ENCODE data around the gene DESI1. TPM values are rescaled to one million over a fixed set of nuclear protein-coding genes. Genes with fewer than 3 reads are reported as not detected.
A peak's percentile ranks its signal among the peaks of the same experiment; 100 is the strongest.

The DESI1 gene
- total RNA-seq, 1 donor from 2014 or later = 29.5 TPM

DNA sequence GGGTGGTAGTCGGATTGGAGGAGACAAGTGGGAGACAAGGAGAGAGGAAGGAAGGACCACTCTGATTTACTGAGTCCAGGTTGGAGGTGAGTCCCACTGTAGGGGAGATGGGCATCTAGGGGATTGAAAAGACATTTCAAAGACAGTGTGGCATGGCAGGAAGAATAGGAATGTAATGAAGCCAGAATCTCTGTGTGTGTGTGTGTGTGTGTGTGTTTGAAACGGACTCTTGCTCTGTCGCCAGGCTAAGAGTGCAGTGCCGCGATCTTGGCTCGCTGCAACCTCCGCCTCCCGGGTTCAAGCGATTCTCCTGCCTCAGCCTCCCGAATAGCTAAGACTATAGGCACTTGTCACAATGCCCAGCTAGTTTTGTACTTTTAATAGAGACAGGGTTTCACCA, 64.3 kb downstream of the DESI1 start:
- peaks cover 26% of the 10 kb centered on the region for H3K4me1 ChIP-seq
- peak overlapping the region; percentile 74 for H3K27ac ChIP-seq
- no peak overlapping the region for H3K4me3 ChIP-seq
- intact Hi-C loops (cut with DNase I) = no loop called here
- H3K36me3 ChIP-seq = no peaks in the 10 kb centered on the region
- ATAC-seq = no peak
- DNase-seq = no peak
- H3K9me3 ChIP-seq = no peaks in the 10 kb centered on the region
- no peaks in the 10 kb centered on the region for H3K27me3 ChIP-seq
- no peak for TF ChIP-seq CTCF (IDR thresholded peaks at IDR 0.05)

DNA sequence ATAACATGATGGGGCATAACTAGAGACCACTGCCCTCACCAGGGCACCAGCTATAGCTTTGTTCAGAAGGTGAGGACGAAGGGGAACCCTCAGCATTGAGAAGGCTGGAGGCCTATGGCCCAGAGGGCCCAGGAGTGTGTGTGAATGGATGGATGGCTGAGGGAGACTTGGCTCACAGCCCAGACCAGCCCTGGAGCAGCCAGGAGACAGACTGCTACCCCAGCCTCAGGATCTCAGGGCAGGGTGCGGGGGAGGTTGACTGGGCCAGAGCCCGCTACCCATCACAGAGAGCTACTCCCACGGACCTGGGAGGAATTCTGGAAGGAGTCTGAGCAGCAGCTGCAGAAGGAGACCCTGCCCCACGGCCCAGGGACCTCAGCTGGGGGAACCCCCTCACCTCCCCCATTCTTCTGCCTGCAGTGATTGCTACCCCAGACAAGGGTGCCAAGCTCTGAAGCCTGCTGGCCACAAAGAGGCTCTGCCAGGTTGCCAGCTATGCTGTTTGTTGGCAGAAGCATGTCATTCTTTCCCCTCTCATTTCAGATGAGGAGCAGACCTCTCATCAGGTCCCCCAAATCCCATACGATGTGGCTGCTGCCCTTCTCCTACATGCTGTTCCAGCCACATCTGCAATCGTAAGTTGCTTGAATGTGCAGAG, 65.4 kb downstream of the DESI1 start:
- H3K4me1 ChIP-seq = peaks cover 26% of the 10 kb centered on the region
- no peak for DNase-seq
- no peaks in the 10 kb centered on the region for H3K27me3 ChIP-seq
- no peaks in the 10 kb centered on the region for H3K9me3 ChIP-seq
- TF ChIP-seq CTCF (IDR thresholded peaks at IDR 0.05) = no peak
- no peak overlapping the region for H3K4me3 ChIP-seq
- ATAC-seq = no peak
- H3K36me3 ChIP-seq = no peaks in the 10 kb centered on the region
- H3K27ac ChIP-seq = no peak overlapping the region
- intact Hi-C loops (cut with DNase I) = no loop called here

- H3K27me3 ChIP-seq = no peaks in the 10 kb centered on the region
- DNase-seq (no peak), ATAC-seq (no peak)
- TF ChIP-seq CTCF (IDR thresholded peaks at IDR 0.05) = no peak
- H3K36me3 ChIP-seq = no peaks in the 10 kb centered on the region
- intact Hi-C loops (cut with DNase I) = no loop called here
- H3K27ac ChIP-seq = no peak overlapping the region
- no peak overlapping the region for H3K4me3 ChIP-seq
- H3K4me1 ChIP-seq = peaks cover 9% of the 10 kb centered on the region
- no peaks in the 10 kb centered on the region for H3K9me3 ChIP-seq
Observed at GRCh38 chr22:41551877-41552582, 68.8 kb downstream of the DESI1 start.

GRCh38 chr22:41550952-41551491, 69.8 kb downstream of the DESI1 start:
- TF ChIP-seq CTCF (IDR thresholded peaks at IDR 0.05) = no peak
- Histone ChIP-seq H3K36me3 (no peaks in the 10 kb centered on the region), H3K27ac (no peak overlapping the region), H3K4me3 (no peak overlapping the region), H3K27me3 (no peaks in the 10 kb centered on the region), H3K9me3 (no peaks in the 10 kb centered on the region), H3K4me1 (no peaks in the 10 kb centered on the region)
- no peak for ATAC-seq
- intact Hi-C loops (cut with DNase I) = no loop called here
- DNase-seq = no peak

- no peak for ATAC-seq
Observed at GRCh38 chr22:41548830-41549211, 72.0 kb downstream of the DESI1 start.

More at GRCh38 chr22:41548830-41549211, 72.0 kb downstream of the DESI1 start:
- H3K27ac ChIP-seq = no peak overlapping the region
- no peaks in the 10 kb centered on the region for H3K36me3 ChIP-seq
- intact Hi-C loops (cut with DNase I) = no loop called here
- no peaks in the 10 kb centered on the region for H3K27me3 ChIP-seq
- no peaks in the 10 kb centered on the region for H3K9me3 ChIP-seq
- H3K4me3 ChIP-seq = no peak overlapping the region
- no peak for TF ChIP-seq CTCF (IDR thresholded peaks at IDR 0.05)
- peaks cover 8% of the 10 kb centered on the region for H3K4me1 ChIP-seq
- no peak for DNase-seq

Other genes starting within 250 kb of the DESI1 start
- gene TEF, start 239.1 kb downstream of the DESI1 start, total RNA-seq = 45.6 TPM
- gene TOB2, start 174.2 kb downstream of the DESI1 start, total RNA-seq = 47.7 TPM
- gene PHF5A, start 152.4 kb downstream of the DESI1 start, total RNA-seq = 32.9 TPM
- 84.1 TPM for gene ACO2, start 151.9 kb downstream of the DESI1 start, total RNA-seq
- 43.7 TPM for gene POLR3H, start 76.6 kb downstream of the DESI1 start, total RNA-seq
- 6.3 TPM for gene CSDC2, start 60.0 kb downstream of the DESI1 start, total RNA-seq
- 44.4 TPM for gene PMM1, start 31.2 kb downstream of the DESI1 start, total RNA-seq
- 160 TPM for gene XRCC6, start 252 bp upstream of the DESI1 start, total RNA-seq
- 111 TPM for gene SNU13, start 67.8 kb upstream of the DESI1 start, total RNA-seq
- gene MEI1, start 78.5 kb upstream of the DESI1 start, total RNA-seq = 2.3 TPM
- 7.3 TPM for gene CCDC134, start 179.6 kb upstream of the DESI1 start, total RNA-seq
- 156 TPM for gene SREBF2, start 212.1 kb upstream of the DESI1 start, total RNA-seq

All from upper lobe of right lung (tissue), 1 donor.